ENCODE results near the gene CLCN1. TPM values are rescaled to one million over a fixed set of nuclear protein-coding genes. Genes with fewer than 3 reads are reported as not detected.

Gene CLCN1
- total RNA-seq, 4 donors from 2014 or later: 0.92 to 2.9 (median 1.7) TPM

- H3K9me3 ChIP-seq: no peaks in the 10 kb centered on the region
- in situ Hi-C loops (cut with MboI; ENCODE audit: low sequenced_read_pairs in 4 of 4) (no loop called here), intact Hi-C loops (cut with DNase I; ENCODE audit: low total_unique reads) (no loop called here)
- ATAC-seq (peak in 1 of 2 donors; percentile 4), DNase-seq (peak in 1 of 2 donors; percentile 39)
- H3K4me1 ChIP-seq: peaks cover 33 to 37% of the 10 kb centered on the region in 2 donors
- no peaks in the 10 kb centered on the region for H3K36me3 ChIP-seq
- H3K4me3 ChIP-seq: no peak overlapping the region
- TF ChIP-seq POLR2A (IDR thresholded peaks at IDR 0.05): no peak
- no peak for TF ChIP-seq CTCF (IDR thresholded peaks at IDR 0.05 in 4 of 5, conservative IDR thresholded peaks at IDR 0.05 in 1 of 5)
- H3K27me3 ChIP-seq: no peaks in the 10 kb centered on the region
- H3K27ac ChIP-seq: peak overlapping the region; percentile 30 to 99 (median 80)
Measured at GRCh38 chr7:143322760-143323633, 7.1 kb downstream of the CLCN1 start.

DNA sequence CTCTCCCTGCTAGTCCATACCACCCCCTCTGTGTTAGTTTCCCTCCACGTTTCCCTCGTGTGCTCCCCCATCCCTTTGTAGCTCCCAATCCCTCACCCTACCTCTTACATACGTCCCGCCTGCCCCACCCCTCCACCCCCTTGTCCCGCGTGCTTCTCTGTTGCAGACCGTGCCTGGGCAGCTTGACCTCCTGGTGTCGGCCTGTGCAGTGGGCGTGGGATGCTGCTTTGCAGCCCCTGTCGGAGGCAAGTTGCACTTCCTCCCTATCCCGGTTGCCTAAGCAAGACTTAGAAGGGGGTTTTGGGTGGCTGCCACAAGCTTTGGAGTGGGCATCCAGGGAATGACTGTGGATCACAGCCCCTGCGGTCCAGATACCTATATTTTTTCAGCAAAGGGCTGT lies 7.7 kb downstream of the CLCN1 start:
- H3K36me3 ChIP-seq: no peaks in the 10 kb centered on the region
- ATAC-seq: no peak
- TF ChIP-seq POLR2A (IDR thresholded peaks at IDR 0.05) (no peak), CTCF (IDR thresholded peaks at IDR 0.05 in 4 of 5, conservative IDR thresholded peaks at IDR 0.05 in 1 of 5) (no peak)
- no peaks in the 10 kb centered on the region for H3K9me3 ChIP-seq
- in situ Hi-C loops (cut with MboI; ENCODE audit: low sequenced_read_pairs in 4 of 4): no loop called here
- H3K4me3 ChIP-seq: no peak overlapping the region
- peak overlapping the region; percentile 30 to 99 (median 80) for H3K27ac ChIP-seq
- no peaks in the 10 kb centered on the region for H3K27me3 ChIP-seq
- no peak for DNase-seq
- intact Hi-C loops (cut with DNase I; ENCODE audit: low total_unique reads): no loop called here
- peaks cover 27 to 31% of the 10 kb centered on the region in 2 donors for H3K4me1 ChIP-seq

DNA sequence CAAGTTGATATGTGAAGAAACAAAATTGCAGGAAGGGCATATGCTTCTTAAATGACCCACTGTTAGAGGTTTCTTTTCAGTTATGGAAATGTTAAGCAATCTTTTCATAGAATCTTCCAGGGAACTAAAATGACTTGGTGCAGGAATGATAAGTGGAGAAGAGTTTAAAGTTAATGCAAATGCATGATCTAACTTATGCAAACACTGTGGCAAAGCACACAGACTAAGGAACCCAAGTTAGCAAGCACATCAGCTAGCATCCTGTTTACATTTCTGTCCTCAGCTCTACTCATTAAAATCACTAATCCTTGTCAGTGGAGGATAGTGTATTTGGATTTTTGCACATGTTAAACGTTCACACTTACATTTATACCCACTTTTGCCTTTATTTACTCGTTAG lies 9.3 kb downstream of the CLCN1 start:
- DNase-seq (no peak), ATAC-seq (no peak)
- no peak overlapping the region for H3K4me3 ChIP-seq
- no peaks in the 10 kb centered on the region for H3K27me3 ChIP-seq
- TF ChIP-seq CTCF (IDR thresholded peaks at IDR 0.05 in 4 of 5, conservative IDR thresholded peaks at IDR 0.05 in 1 of 5): no peak
- TF ChIP-seq POLR2A (IDR thresholded peaks at IDR 0.05): no peak
- H3K27ac ChIP-seq: peak overlapping the region in 1 of 4 donors; percentile 13
- no peaks in the 10 kb centered on the region for H3K9me3 ChIP-seq
- intact Hi-C loops (cut with DNase I; ENCODE audit: low total_unique reads) (no loop called here), in situ Hi-C loops (cut with MboI; ENCODE audit: low sequenced_read_pairs in 4 of 4) (no loop called here)
- peaks cover 19 to 24% of the 10 kb centered on the region in 2 donors for H3K4me1 ChIP-seq
- H3K36me3 ChIP-seq: no peaks in the 10 kb centered on the region

DNA sequence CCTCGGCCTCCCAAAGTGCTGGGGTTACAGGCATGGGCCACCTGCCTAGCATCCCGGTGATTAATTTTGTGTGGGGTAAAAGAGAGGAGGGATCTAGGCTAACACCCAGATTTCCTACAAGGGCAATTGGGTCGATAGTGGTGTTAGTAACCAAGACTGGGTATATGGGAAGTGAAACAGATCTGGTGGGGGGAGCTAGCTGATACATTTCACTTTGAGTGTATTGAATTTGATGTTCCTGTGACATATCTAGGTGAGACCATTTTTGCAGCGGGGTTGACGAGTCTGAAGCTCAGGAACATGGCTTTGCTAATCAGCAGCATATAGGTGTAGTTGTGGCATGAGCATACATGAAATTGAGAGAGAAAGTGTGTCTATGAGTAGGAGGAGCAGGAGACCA lies 12.0 kb downstream of the CLCN1 start:
- no peak overlapping the region for H3K4me3 ChIP-seq
- H3K27me3 ChIP-seq: no peaks in the 10 kb centered on the region
- no peaks in the 10 kb centered on the region for H3K9me3 ChIP-seq
- DNase-seq (no peak), ATAC-seq (no peak)
- intact Hi-C loops (cut with DNase I; ENCODE audit: low total_unique reads) (no loop called here), in situ Hi-C loops (cut with MboI; ENCODE audit: low sequenced_read_pairs in 4 of 4) (no loop called here)
- H3K4me1 ChIP-seq: peaks cover 12 to 34% of the 10 kb centered on the region in 2 donors
- no peaks in the 10 kb centered on the region for H3K36me3 ChIP-seq
- TF ChIP-seq CTCF (IDR thresholded peaks at IDR 0.05 in 4 of 5, conservative IDR thresholded peaks at IDR 0.05 in 1 of 5): no peak
- no peak for TF ChIP-seq POLR2A (IDR thresholded peaks at IDR 0.05)
- peak overlapping the region in 1 of 4 donors; percentile 88 for H3K27ac ChIP-seq

Data from gastrocnemius medialis (tissue), 4 donors.